ENCODE results near the gene LRP6. TPM values are rescaled to one million over a fixed set of nuclear protein-coding genes. Genes with fewer than 3 reads are reported as not detected.

The LRP6 gene
- total and polyA plus RNA-seq, 11 donors = 3.7 to 29.6 (median 16.9) TPM

GRCh38 chr12:12281134-12281533 lies 14.3 kb upstream of the LRP6 start:
- Histone ChIP-seq H3K4me3 (no peak overlapping the region), H3K36me3 (no peaks in the 10 kb centered on the region), H3K9me3 (peaks cover 0 to 20% (median 4%) of the 10 kb centered on the region in 12 donors), H3K27ac (no peak overlapping the region), H3K4me1 (peaks cover 0 to 19% (median 0%) of the 10 kb centered on the region in 12 donors), H3K27me3 (no peaks in the 10 kb centered on the region)
- 100% methylated on average over 1 of the region's 1 CpG for WGBS, 4 donors
- ATAC-seq (no peak), DNase-seq (no peak)
- TF ChIP-seq CTCF (IDR thresholded peaks at IDR 0.05) = no peak
- no peak for TF ChIP-seq POLR2A (IDR thresholded peaks at IDR 0.05)
- intact Hi-C loops (cut with DNase I) = no loop called here

GRCh38 chr12:12278899-12279298 lies 12.1 kb upstream of the LRP6 start:
- H3K27me3 ChIP-seq = no peaks in the 10 kb centered on the region
- ATAC-seq (no peak), DNase-seq (no peak)
- H3K9me3 ChIP-seq = peaks cover 0 to 20% (median 4%) of the 10 kb centered on the region in 12 donors
- H3K4me3 ChIP-seq = no peak overlapping the region
- peaks cover 0 to 18% (median 0%) of the 10 kb centered on the region in 12 donors for H3K4me1 ChIP-seq
- no peaks in the 10 kb centered on the region for H3K36me3 ChIP-seq
- H3K27ac ChIP-seq = no peak overlapping the region
- 66 to 76% (median 70%) methylated on average over 4 of the region's 4 CpGs for WGBS, 4 donors
- TF ChIP-seq CTCF (IDR thresholded peaks at IDR 0.05) (no peak), POLR2A (IDR thresholded peaks at IDR 0.05) (no peak)
- intact Hi-C loops (cut with DNase I) = no loop called here

GRCh38 chr12:12275874-12276273 lies 9.0 kb upstream of the LRP6 start:
- H3K36me3 ChIP-seq = no peaks in the 10 kb centered on the region
- intact Hi-C loops (cut with DNase I) = no loop called here
- ATAC-seq (no peak), DNase-seq (no peak)
- no peak for TF ChIP-seq CTCF (IDR thresholded peaks at IDR 0.05)
- TF ChIP-seq POLR2A (IDR thresholded peaks at IDR 0.05) = no peak
- no peaks in the 10 kb centered on the region for H3K27me3 ChIP-seq
- no peak overlapping the region for H3K4me3 ChIP-seq
- WGBS, 4 donors = 86 to 94% (median 92%) methylated on average over 6 of the region's 6 CpGs
- no peaks in the 10 kb centered on the region for H3K4me1 ChIP-seq
- peaks cover 0 to 20% (median 4%) of the 10 kb centered on the region in 12 donors for H3K9me3 ChIP-seq
- H3K27ac ChIP-seq = no peak overlapping the region

GRCh38 chr12:12273291-12273957 lies 6.6 kb upstream of the LRP6 start:
- Histone ChIP-seq H3K27ac (no peak overlapping the region), H3K4me1 (no peaks in the 10 kb centered on the region), H3K36me3 (no peaks in the 10 kb centered on the region), H3K4me3 (no peak overlapping the region), H3K9me3 (peaks cover 0 to 20% (median 4%) of the 10 kb centered on the region in 12 donors), H3K27me3 (no peaks in the 10 kb centered on the region)
- no peak for TF ChIP-seq CTCF (IDR thresholded peaks at IDR 0.05)
- TF ChIP-seq POLR2A (IDR thresholded peaks at IDR 0.05) = no peak
- intact Hi-C loops (cut with DNase I) = no loop called here
- DNase-seq (no peak), ATAC-seq (no peak)
- 88 to 92% (median 92%) methylated on average over 4 of the region's 4 CpGs for WGBS, 4 donors
